CD1c-positive myeloid dendritic cell (primary cell): Measurements from ENCODE around the gene WTIP.
"Not testable (repeated sequence)": the region's sequence is repeated elsewhere in the genome, so short reads cannot be mapped to it uniquely, and the experiment has no call there.

Experiments used
- DNase-seq: peaks from one replicate; pipeline ENCODE4 v3.0.0-alpha.2; 2016; ENCODE audit errors: extremely low spot score

WTIP gene

DNA sequence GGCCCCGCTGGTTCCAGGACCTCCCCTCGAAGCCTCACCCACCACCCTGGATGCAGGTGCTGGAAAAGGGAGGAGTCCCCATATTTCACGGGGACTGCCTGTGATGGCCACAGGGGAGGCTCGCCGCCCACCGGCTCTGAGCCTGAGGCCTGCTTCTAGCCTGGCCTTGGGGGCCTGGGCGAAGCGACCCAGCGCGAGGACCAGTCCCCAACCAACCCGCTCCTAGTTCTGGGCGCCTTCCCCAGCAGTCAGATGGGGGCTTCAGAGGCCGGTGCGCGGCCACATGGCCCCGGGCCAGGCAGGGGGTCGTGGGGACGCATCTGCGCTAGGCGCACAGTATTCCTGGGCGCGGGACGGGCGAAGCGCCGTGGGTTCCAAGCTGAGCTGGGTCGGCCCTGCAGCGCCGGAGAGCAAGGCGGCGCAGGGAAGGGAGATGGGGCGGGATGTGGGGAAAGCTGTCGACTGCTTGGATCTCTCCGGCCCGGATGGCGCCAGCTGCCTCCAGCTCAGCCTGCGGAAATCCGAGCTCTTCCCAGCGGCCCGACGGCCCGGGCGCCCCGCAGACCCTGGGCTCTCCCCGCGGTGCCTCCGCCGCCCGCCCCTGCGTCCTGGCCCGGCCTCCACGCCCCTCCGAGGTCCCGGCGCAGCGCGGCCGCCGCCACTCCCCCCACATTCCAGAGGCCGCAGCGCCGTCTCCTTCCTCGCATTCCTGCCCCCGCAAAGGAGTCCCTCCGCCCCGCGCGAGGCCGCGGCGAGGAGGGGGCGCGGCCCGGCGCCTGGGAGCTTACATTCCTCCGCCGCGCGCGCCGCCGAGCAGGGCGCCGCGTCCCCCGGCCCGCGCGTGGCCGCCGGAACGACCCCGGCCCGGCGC is at the start of gene WTIP:
TSS of gene WTIP (plus strand) at position 788 of the 871 bp plus-strand sequence. CDS start 217 bp downstream, outside the sequence.
- no peak for DNase-seq

DNA sequence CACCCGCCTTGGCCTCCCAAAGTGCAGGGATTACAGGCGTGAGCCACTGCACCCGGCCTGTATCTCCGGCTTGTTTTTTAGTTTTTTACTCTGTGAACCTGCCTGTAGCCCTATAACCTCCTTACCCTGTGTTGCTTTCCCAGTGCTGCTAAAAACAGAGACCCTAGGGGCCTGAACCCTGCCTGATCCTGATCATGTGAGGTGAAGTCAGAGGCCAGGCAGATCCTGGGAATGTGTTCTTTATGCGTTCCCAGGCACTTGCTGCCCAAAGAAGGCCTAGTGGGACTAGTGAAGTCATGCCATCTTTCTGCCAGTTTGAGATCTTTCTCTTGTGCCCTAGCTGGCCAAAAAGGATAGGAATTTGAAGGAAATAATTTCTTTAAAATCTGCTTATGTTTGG is 48.8 kb upstream of the WTIP start:
- DNase-seq = no peak

DNA sequence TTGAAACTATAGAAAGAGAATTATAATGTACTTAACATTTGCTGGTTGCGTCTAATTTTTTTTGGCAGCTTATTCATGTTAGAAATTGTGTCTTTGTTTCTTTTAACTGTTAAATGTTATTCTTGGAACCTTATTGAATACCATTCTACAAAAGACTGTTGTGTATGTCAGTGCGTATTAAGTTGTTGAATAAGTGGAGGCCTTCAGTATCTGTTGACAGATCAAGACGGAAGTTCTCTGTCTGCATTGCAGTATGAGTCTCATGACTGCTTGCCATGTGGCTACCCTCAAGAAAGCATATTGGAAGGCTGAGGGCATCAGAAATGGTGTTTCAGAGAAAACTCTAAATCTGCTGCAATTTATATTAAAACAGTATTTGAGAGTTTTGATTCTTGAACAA is 44.8 kb upstream of the WTIP start:
- DNase-seq = no peak

DNA sequence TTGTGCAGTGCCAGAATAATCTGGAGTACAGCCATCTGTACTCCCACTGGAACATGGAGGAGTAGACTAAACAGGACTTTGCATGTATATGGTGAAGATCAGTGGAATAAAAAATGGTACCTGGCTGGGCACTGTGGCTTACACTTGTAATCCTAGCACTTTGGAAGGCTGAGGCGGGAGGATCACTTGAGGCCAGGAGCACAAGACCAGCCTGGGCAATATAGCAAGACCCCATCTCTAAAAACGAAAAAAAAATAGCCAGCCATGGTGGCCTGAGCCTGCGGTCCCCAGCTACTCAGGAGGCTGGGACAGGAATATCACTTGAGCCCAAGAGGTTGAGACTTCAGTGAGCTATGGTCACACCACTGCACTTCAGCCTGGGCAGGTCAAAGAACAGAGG is 33.4 kb upstream of the WTIP start:
- DNase-seq = no peak

DNA sequence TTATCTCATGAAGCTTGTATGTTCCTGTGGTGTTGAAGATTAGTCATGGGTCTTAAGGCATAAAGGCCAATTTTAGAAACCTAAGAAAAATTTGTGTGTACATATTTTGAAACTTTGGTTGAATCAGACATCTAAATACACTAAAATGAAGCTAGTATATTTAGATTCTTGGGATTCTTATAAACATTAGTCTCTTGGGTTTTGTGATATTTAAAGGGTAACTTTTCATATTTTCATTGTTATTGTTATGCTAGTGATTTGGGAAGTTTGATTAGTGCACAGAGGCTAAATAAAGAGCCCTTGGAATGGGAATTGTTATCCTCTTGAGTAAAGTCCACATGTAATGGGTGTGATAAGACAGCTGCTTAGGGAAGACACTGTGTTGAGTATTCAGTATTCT is 28.8 kb upstream of the WTIP start:
- no peak for DNase-seq

DNA sequence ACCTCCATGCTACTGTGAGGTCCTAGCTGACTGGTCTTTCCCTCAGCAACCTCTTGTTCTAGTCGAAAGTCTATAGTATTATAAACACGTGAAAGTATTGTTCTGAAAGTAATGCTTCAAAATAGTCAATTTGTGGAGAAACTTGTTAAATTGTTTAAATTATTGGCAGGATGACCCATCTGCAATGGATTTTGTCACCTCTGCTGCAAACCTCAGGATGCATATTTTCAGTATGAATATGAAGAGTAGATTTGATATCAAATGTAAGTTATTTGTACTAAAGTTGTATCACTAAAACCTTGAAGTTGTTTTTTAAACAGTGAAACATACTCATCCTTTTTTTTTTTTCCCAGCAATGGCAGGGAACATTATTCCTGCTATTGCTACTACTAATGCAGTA is 27.5 kb upstream of the WTIP start:
- DNase-seq = no peak

DNA sequence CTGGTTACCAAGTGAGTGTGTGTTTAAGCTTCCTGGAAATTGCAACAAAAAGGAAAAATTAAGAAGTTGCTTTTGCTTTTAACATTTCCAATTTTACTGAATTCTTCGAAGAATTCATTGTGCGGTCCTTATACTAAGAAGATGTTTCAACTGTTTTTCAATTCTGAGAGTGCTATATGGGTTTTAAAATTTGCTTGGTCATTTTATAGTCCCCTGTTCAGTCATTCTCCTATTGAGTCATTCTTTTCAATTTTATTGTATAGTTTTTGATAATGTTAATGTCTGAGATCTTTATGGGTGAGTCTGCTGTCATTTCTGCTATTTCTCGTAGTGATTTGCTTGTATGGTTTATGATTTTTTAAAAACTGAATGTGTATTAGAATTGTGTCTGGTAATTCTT is 26.9 kb upstream of the WTIP start:
- DNase-seq = no peak

DNA sequence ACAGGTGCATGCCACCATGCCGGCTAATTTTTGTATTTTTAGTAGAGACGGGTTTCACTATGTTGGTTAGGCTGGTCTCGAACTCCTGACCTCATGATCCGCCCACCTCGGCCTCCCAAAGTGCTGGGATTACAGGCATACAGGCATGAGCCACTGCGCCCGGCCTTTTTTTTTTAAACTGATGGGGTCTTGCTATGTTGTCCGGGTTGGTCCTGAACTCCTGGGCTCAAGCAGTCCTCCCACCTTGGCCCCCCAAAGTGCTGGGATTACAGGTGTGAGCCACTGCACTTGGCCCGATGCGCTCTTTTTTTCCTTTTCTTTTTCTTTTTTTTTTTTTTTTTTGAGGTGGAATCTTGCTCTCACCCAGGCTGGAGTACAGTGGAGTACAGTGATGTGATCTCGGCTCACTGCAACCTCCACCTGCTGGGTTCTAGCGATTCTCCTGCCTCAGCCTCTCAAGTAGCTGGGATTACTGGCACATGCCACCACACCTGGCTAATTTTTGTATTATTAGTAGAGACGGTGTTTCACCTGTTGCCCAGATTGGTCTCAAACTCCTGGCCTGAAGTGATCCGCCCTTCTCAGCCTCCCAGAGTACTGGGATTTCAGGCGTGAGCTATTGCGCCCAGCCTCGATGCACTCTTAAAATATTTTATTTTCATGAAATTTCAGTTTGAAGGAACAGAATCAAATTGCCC is 25.6 kb upstream of the WTIP start:
- not testable (repeated sequence) for DNase-seq

DNA sequence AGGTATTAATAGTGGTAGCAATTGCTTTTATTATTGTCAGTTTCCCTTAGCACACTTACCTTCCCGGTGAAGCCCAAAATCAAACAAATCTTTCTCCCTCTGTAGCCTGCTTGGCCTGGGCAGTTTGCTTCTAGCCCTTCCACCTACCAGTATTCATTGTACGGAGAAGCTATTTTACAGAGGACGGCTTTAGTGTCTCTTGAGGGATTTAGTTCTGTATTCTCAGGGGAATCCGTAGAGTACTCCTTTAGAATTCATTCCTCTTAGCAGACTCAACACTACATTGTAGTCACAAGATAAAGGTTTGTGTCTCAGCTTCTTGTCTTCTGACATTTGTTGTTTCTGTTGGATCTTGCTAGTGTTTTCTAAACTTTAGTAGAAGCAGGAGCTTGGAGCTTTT is 24.1 kb upstream of the WTIP start:
- no peak for DNase-seq

DNA sequence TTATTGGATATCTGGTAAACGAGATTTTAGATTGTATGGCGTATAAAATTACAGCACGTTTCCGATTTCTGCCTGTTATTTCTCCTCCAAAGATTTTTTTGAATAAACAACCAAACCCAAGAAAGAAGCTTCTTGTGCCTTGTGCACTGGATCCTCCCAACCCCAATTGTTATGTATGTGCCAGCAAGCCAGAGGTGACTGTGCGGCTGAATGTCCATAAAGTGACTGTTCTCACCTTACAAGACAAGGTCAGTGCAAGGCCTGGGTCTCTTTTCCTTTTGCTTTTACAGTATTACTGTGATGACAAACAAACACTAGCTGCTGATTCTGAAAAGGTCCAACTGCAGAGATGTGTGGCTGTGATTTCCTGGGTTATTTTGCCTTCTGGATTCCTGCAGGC is 22.9 kb upstream of the WTIP start:
- DNase-seq = no peak

DNA sequence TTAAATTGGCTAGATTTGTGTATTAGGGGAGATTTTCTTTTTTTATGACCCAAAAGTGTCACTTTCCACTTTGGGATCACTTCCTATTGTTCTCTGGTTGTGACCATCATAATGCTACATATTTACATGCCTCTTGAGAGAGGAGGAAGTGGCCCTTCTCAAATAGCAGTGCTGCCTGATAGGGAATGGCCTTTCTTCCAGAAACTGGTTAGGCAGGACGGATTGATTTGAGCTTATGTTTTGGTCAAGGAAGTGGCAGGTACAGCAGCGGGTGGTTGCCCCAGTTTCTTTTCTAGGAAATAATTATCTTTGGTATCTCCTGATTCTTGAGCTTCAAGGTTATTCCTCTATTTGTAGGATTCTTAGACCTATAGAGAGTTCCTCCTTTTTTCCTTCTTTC is 21.9 kb upstream of the WTIP start:
- no peak for DNase-seq

DNA sequence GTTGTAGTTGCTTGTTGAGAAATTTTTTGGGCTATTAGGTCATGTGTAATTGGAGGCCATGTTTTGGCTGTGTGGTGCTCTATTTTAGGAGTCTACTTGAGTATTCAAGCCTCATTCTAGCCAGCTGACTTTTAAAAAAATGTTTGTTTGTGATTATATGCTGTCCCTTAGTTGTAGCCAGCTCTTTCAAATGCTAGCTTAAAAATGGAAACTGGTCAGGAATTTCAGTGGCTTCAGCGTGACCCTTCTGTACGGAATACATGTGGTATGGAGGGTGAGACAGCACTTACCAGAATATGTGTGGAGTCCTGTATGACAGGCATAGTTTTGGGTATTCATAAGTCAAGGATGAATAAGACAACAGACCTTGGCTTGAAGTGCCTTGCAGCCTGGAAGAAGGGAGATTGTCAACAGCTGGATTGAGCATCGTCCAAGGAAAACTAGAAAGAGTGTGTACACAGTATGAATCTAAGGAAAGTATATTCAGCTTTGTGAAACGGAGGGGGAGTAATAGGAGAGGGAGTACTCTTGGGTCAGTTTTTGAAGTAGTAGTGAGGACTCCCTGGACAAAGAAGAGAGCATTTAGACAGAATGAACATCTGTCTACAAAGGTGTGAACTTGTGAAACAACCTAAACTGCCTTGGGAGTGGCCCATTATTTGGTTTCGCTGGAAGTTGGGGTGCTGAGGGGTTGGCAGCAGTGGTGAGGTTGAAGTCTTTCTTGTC is 20.0 kb upstream of the WTIP start:
- DNase-seq = no peak

DNA sequence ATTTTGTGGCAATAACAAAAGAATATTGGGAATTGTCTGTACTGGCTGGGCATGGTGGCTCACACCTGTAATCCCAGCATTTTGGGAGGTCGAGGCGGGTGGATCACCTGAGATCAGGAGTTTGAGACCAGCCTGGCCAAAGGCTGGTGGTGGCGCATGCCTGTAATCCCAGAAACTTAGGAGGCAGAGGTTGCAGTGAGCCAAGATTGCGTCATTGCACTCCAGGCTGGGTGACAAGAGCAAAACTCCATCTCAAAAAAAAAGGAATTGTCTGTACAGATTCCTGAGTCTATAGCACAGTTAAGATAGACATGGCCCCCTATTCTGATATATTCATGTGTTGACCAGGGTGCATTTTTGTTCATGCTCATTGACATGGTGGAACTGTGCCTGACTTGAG is 16.8 kb upstream of the WTIP start:
- DNase-seq = not testable (repeated sequence)

DNA sequence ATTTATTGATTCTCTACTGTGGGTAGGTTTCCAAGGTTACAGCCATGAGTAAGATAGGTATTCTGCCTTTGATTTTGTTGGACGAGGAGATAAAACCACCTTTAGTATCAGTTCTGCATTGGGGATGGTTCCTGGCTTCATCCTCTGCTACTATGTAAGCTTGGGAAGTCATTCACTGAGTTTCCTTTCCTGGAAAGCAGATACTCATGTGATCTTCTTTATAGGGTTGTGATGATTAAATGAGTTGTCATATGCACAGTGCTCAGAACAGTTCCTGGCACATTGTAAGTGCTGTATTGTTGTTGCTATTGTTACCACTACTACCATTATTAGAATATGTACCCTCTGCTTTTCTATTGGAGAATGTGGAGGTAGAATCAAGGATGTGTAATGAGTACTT is 13.1 kb upstream of the WTIP start:
- no peak for DNase-seq

DNA sequence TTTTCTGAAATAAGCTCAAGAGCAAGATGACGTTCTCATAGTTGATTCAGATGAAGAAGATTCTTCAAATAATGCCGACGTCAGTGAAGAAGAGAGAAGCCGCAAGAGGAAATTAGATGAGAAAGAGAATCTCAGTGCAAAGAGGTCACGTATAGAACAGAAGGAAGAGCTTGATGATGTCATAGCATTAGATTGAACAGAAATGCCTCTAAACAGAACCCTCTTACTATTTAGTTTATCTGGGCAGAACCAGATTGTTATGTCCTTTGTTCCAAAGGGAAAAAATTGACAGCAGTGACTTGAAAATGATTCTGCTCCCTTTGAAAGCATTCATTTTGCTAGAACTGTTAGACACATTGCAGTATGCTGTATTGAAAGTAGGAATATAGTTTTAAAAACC is 12.5 kb upstream of the WTIP start:
- DNase-seq = not testable (repeated sequence)

DNA sequence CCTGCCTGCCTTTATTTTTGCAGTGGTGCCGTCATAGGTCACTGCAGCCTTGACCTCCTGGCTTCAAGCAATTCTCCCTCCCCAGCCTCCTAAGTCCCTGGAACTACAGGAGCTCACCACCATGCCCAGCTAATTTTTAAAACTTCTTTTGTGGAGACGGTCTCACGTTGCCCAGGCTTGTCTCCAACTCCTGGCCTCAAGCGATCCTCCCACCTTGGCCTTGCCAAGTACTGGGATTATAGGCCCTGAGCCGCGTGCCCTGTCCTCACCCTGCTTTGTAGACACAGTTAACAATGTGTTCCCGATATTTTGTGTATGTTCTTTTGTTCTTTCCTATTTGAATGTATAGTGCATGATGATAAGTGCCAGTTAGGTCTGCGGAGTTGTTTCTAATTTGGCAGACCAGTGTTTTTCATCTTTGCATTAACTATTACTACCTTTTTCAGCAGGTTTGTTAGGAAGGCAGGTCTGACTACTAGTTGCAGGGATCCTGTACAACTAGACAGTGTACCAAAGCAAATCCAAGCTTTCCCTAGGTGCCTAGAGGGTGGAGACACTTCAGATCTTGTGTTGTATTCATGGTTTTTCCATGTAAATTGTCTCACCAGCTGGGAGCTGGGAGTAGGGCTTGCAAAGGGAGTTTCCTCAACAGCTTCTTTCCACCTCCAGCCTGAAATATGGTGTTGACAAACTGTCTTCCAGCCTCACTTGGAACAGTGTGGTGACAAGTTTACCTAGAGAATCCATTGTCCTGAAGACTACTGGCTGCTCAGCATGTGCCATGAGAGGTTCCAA is 9.5 kb upstream of the WTIP start:
- DNase-seq = no peak

DNA sequence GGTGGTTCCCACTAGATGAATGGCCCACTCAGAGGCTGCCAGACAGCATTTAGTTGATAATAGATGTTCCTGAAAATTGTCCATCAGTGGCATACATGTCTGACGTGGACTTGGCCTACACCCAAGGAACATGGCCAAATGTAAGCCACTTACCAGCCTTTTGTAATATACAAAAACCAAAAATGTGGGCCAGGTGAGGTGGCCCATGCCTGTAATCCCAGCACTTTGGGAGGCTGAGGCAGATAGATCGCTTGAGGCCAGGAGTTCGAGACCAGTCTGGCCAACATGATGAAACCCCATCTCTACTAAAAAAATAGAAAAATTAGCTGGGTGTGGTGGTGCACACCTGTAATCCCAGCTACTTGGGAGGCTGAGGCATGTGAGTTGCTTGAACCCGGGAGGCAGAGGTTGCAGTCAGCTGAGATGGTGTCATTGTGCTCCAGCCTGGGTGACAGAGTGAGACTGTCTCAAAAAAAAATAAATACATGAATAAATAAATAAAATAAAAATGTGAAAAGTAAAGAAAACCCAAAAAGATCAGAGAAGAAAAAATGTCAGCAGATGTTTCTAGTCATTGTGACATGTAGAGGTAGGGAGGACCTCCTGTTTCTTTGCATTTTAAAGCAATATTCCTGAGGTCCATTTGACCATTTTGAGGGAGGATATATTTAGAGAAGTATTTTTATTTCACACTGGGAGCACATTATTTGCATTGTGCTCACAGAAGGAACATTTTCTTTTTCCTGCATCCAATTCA is 7.1 kb upstream of the WTIP start:
- DNase-seq = no peak

DNA sequence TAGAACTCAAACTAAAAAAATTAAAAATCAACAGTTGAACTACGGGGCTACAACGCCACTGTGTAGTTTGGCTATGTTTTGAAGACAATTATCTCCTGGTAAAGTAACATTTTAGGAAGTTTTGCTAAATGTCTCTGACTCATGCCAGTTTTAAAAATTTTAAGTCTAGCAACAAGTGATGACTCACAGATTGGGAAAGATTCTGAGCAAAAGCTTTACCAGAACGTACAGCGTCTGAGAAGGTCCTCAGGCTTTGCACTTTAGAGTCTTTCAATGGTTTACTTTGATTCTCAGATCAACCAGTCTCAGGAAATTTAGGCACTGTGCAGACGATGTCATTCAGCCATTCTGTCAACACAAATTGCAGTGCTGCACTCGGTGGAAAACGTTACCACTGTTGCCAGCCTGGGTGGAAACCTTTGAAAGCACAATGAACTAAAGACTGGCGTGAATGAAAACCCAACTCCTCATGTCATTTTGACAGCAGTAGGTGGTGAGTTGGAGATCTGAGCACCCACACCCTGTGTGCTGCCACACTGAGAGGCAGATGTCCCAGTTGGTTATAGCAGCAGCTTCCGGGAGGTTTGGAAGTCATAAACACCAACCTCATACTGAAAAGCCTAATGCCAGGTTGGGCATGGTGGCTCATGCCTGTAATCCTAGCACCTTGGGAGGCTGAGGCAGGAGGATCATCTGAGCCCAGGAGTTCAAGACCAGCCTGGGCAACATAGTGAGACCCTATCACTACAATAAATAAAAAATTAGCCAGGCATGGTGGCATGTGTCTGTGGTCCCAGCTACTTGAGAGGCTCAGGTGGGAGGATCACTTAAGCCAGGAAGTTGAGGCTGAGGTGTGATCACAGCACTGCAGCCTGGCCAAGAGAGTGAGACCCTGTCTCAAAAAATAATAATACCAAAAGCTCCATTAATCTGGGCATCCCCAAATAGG is 6.3 kb upstream of the WTIP start:
- DNase-seq = peak; percentile 78

DNA sequence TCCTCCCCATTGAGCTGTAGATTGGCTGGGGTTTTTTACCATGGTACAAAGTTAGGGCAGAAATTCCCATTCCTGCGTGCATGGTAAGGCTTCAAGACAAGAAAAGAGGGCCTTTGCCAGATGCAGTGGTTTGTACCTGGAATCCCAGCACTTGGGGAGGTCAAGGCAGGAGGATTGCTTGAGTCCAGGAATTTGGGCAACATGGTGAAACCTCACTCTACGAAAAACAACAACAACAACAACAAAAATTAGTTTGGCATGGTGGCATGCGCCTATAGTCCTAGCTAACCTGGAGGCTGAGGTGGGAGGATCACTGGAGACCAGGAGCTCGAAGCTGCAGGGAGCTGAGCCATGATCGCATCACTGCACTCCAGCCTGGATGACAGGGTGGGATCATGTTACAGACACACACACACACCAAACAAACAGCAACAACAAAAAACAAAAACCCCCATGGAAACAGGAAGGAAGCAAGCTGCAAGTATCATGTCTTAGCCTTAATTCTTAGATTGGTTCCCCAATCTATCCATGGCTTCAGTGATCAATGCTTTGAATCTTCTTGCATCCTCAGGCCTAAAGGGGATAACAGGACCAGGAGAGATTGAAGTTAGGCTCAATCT is 5.5 kb upstream of the WTIP start:
- DNase-seq = no peak
